ENCODE results near the gene HCST.
"Not testable (repeated sequence)": the region's sequence is repeated elsewhere in the genome, so short reads cannot be mapped to it uniquely, and the experiment has no call there.

DNA sequence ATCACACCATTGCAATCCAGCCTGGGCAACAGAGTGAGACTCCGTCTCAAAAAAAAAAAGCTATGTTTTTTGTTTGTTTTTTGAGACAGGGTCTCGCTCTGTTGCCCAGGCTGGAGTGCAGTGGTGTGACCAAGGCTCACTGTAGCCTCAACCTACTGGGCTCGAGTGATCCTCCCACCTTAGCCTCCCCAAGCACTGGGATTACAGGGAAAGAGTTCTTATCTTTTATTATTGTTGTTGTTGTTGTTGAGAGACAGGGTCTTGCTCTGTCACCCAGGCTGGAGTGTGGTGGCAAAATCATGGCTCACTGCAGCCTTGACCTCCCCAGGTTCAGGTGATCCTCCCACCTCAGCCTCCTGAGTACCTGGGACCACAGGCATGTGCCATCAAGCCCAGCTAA, 10.5 kb upstream of the HCST start:
- not testable (repeated sequence) for TF ChIP-seq ISL1, ZC3H10, ZFP30 (CRISPR knock-in tag; IDR thresholded peaks at IDR 0.05)
- TF ChIP-seq, protein P1, sequence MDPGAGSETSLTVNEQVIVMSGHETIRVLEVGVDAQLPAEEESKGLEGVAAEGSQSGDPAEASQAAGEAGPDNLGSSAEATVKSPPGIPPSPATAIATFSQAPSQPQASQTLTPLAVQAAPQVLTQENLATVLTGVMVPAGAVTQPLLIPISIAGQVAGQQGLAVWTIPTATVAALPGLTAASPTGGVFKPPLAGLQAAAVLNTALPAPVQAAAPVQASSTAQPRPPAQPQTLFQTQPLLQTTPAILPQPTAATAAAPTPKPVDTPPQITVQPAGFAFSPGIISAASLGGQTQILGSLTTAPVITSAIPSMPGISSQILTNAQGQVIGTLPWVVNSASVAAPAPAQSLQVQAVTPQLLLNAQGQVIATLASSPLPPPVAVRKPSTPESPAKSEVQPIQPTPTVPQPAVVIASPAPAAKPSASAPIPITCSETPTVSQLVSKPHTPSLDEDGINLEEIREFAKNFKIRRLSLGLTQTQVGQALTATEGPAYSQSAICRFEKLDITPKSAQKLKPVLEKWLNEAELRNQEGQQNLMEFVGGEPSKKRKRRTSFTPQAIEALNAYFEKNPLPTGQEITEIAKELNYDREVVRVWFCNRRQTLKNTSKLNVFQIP (CRISPR knock-in tag; IDR thresholded peaks at IDR 0.05; ENCODE audit: borderline replicate concordance, low read depth): not testable (repeated sequence)
